Heart left ventricle (tissue), 16 donors: ENCODE data around the gene SNX18. TPM values are rescaled to one million over a fixed set of nuclear protein-coding genes. Genes with fewer than 3 reads are reported as not detected.

Experiments used
- ATAC-seq, 4 donors: fragments of 200-7000 bp; cut with Tn5 transposase; one replicate each; pipeline ENCODE4 v1.9.1; 2020 to 2022; ENCODE audit warnings: moderate library complexity in 4 of 4, mild to moderate bottlenecking in 3 of 4, moderate number of reproducible peaks in 1 of 4
- DNase-seq, 5 donors: peaks; one replicate each; pipeline ENCODE4 v3.0.0-alpha.2; 2020
- H3K27ac ChIP-seq, 12 donors: fragments of 200-600 bp; sonication (generic) in 4 of 12; one replicate each; pipeline versions ENCODE4 v1.5.0 to v1.8.0; 2016 to 2022; ENCODE audit warnings: mild to moderate bottlenecking in 2 of 12
- H3K27me3 ChIP-seq, 9 donors: fragments of 200-600 bp; sonication (generic) in 2 of 9; one replicate each; pipeline versions ENCODE4 v1.5.1 to v1.8.0; 2016 to 2022; ENCODE audit warnings: mild to moderate bottlenecking in 3 of 9
- H3K36me3 ChIP-seq, 9 donors: fragments of 200-600 bp; sonication (generic) in 2 of 9; one replicate each; pipeline versions ENCODE4 v1.5.0 to v1.8.0; 2018 to 2022; ENCODE audit warnings: mild to moderate bottlenecking in 2 of 9
- H3K4me1 ChIP-seq, 12 donors: fragments of 200-600 bp; sonication (generic) in 4 of 12; one replicate each; pipeline versions ENCODE4 v1.5.0 to v1.8.0; 2016 to 2022; ENCODE audit warnings: mild to moderate bottlenecking in 3 of 12
- H3K4me3 ChIP-seq, 12 donors: fragments of 200-600 bp; sonication (generic) in 4 of 12; one replicate each; pipeline versions ENCODE4 v1.5.0 to v1.8.0; 2017 to 2022; ENCODE audit warnings: mild to moderate bottlenecking in 9 of 12, moderate library complexity in 4 of 12
- H3K9me3 ChIP-seq, 12 donors: fragments of 200-600 bp; sonication (generic) in 4 of 12; one replicate each; pipeline versions ENCODE4 v1.5.0 to v1.8.0; 2016 to 2022; ENCODE audit warnings: mild to moderate bottlenecking in 1 of 12
- POLR2A ChIP-seq, 2 donors: fragments of 450-650 bp; IDR thresholded peaks; one replicate each; pipeline ENCODE4 v1.6.1; 2017; ENCODE audit warnings: antibody characterized with exemption in 2 of 2, mild to moderate bottlenecking in 2 of 2, moderate library complexity in 2 of 2
- WGBS, 4 donors: extraction: QIAGEN DNeasy Blood & Tissue Kit in 2 of 4; methylation state at CpG; one replicate each; pipeline versions ENCODE4 v1.1.5 to v1.1.7; 2013 to 2018; 5-methylcytosine and 5-hydroxymethylcytosine counted together
- intact Hi-C, 10 donors: fragments of 100-400 bp; cut with DNase I; formaldehyde crosslinking; loops; one replicate each; pipeline versions ENCODE4 v1.11.1 to v1.14.2; 2022
- polyA plus RNA-seq, 2 donors: library from polyadenylated mRNA; stranded (reverse); fragments of 200-250 nt; gene quantifications; one replicate each; pipeline ENCODE4 v1.2.3, GENCODE V29; 2013
- total RNA-seq, 9 donors: library from RNA; depleted of rRNA in 2 of 9; stranded (reverse); fragments of >200 nt in 2 of 9; fragmentation: NEBNext Ultra II Directional in 3 of 9; extraction: Animal tissue kit (Norgen Biotek cat#: 25700) in 3 of 9; gene quantifications; one replicate each; pipeline versions ENCODE4 v1.1.0 to v1.2.4, GENCODE V29; 2016 to 2023
- TF ChIP-seq, protein P1 (sequence below), 12 donors: fragments of 200-600 bp; sonication (generic) in 4 of 12; IDR thresholded peaks; one replicate each; pipeline versions ENCODE4 v1.5.0 to v1.8.0; 2018 to 2022; ENCODE audit warnings: antibody characterized with exemption in 12 of 12, mild to moderate bottlenecking in 5 of 12
- donor health status: ischemic (EF 13 %, LVEDD 7.1; RV severe dilation, severe dysfunction).
- donor health status: healthy with polysubstance abuse.
- donor health status: DM: no; HTN: yes; CAD: no.
- donor health status: DM: no; HTN: no; CAD: no.
- donor health status: ischemic (EF 25% LVEDD 6.9; RV normal size, moderate dysfunction).
- donor health status: ischemic (EF 25% LVEDD 5.7; RV mildly dilated, moderate dysfunction).
- donor health status: healthy.
- donor health status: DM: yes; HTN: yes; CAD: no.
- donor health status: ischemic (EF 35%, LVEDD 5.7; RV mildly dilated, moderate dysfunction).
- donor health status: nonischemic (EF 11% LVEDD 7.7; RV severe dilation, severe dysfunction).
- donor health status: DM: yes; HTN: yes; CAD: no.
- donor health status: PGD.
- donor health status: ischemic (EF 29% LVEDD 5.4; RV normal size, mild dysfunction).
- donor health status: nonischemic (EF 23%, LVEDD 6.1; RV moderate dilation, normal function).

Gene SNX18
- total and polyA plus RNA-seq, 11 donors = 4.1 to 39.6 (median 23.1) TPM

- ATAC-seq (no peak), DNase-seq (no peak)
- H3K4me1 ChIP-seq = peaks cover 0 to 8% (median 0%) of the 10 kb centered on the region in 12 donors
- peaks cover 0 to 5% (median 0%) of the 10 kb centered on the region in 12 donors for H3K9me3 ChIP-seq
- H3K27me3 ChIP-seq = no peaks in the 10 kb centered on the region
- 95 to 100% (median 99%) methylated on average over 1 of the region's 1 CpG for WGBS, 4 donors
- no peak overlapping the region for H3K4me3 ChIP-seq
- intact Hi-C loops = no loop called here
- H3K27ac ChIP-seq = no peak overlapping the region
- TF ChIP-seq, protein P1, sequence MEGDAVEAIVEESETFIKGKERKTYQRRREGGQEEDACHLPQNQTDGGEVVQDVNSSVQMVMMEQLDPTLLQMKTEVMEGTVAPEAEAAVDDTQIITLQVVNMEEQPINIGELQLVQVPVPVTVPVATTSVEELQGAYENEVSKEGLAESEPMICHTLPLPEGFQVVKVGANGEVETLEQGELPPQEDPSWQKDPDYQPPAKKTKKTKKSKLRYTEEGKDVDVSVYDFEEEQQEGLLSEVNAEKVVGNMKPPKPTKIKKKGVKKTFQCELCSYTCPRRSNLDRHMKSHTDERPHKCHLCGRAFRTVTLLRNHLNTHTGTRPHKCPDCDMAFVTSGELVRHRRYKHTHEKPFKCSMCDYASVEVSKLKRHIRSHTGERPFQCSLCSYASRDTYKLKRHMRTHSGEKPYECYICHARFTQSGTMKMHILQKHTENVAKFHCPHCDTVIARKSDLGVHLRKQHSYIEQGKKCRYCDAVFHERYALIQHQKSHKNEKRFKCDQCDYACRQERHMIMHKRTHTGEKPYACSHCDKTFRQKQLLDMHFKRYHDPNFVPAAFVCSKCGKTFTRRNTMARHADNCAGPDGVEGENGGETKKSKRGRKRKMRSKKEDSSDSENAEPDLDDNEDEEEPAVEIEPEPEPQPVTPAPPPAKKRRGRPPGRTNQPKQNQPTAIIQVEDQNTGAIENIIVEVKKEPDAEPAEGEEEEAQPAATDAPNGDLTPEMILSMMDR (IDR thresholded peaks at IDR 0.05) = no peak
- no peak for TF ChIP-seq POLR2A (IDR thresholded peaks at IDR 0.05)
- H3K36me3 ChIP-seq = no peaks in the 10 kb centered on the region
Observed at GRCh38 chr5:54563083-54563761, 45.7 kb downstream of the SNX18 start.

DNA sequence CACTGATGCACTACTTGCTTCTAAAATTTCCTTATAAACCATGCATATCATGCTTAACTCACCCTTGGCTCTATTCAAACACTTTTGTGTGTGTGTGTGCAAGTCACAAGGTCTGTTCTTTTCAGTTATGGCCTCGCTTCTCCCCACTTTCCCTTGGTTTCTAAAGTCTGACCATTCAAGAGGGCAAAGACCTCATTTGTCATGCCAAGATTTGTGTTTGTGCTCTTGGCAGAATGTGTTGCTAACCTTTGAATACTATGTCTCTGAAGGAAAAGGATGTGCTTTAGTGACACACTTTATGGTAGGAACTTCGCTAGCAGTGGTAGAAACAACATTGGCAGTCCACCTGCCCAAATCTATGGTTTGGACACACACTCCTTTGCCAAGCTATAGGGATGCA lies 50.4 kb downstream of the SNX18 start:
- ATAC-seq (no peak), DNase-seq (no peak)
- Histone ChIP-seq H3K27ac (no peak overlapping the region), H3K4me1 (peaks cover 0 to 18% (median 9%) of the 10 kb centered on the region in 12 donors), H3K36me3 (no peaks in the 10 kb centered on the region), H3K9me3 (no peaks in the 10 kb centered on the region), H3K27me3 (no peaks in the 10 kb centered on the region), H3K4me3 (no peak overlapping the region)
- WGBS, 4 donors = 95 to 100% (median 97%) methylated on average over 2 of the region's 2 CpGs
- TF ChIP-seq, protein P1 (IDR thresholded peaks at IDR 0.05) = no peak
- no peak for TF ChIP-seq POLR2A (IDR thresholded peaks at IDR 0.05)
- intact Hi-C loops = no loop called here

GRCh38 chr5:54570916-54571315 lies 53.4 kb downstream of the SNX18 start:
- H3K36me3 ChIP-seq = no peaks in the 10 kb centered on the region
- TF ChIP-seq POLR2A (IDR thresholded peaks at IDR 0.05) = no peak
- TF ChIP-seq, protein P1 (IDR thresholded peaks at IDR 0.05) = no peak
- H3K4me1 ChIP-seq = peaks cover 0 to 18% (median 9%) of the 10 kb centered on the region in 12 donors

DNA sequence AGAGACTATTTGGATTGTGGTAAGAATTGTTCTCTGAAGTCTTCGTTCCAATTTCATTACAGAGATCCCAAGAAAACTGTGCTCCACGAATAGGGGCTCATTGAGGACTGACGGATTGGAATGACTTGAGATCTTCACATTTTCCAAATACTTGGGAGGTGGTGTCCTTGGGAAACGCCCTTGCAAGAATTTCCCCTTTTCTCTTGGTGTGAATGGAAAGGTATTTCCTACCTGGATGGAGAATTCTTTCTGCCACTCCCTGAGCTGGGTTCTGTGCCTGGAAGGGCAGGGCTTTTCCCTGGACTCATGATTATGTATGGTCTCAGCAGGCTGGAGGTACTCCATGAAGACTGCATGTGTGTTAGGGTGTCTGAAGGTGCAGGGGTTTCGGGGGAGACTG lies 53.9 kb downstream of the SNX18 start:
- Histone ChIP-seq H3K36me3 (no peaks in the 10 kb centered on the region), H3K4me1 (peaks cover 0 to 18% (median 9%) of the 10 kb centered on the region in 12 donors), H3K27me3 (no peaks in the 10 kb centered on the region), H3K9me3 (no peaks in the 10 kb centered on the region), H3K4me3 (no peak overlapping the region), H3K27ac (peak overlapping the region in 3 of 12 donors; percentile 11 to 47 (median 27))
- TF ChIP-seq, protein P1 (IDR thresholded peaks at IDR 0.05) = no peak
- no peak for TF ChIP-seq POLR2A (IDR thresholded peaks at IDR 0.05)
- DNase-seq (no peak), ATAC-seq (no peak)
- 86 to 94% (median 90%) methylated on average over 5 of the region's 5 CpGs for WGBS, 4 donors
- intact Hi-C loops = no loop called here

More at GRCh38 chr5:54570916-54571315, 53.4 kb downstream of the SNX18 start:
- ATAC-seq (peak; percentile 28 to 72 (median 58)), DNase-seq (peak in 4 of 5 donors; percentile 19 to 45 (median 36))
- WGBS, 4 donors = 48 to 73% (median 54%) methylated on average over 5 of the region's 5 CpGs
- Histone ChIP-seq H3K27me3 (no peaks in the 10 kb centered on the region), H3K27ac (peak overlapping the region in 4 of 12 donors; percentile 11 to 47 (median 20)), H3K4me3 (no peak overlapping the region), H3K9me3 (no peaks in the 10 kb centered on the region)
- intact Hi-C loops = no loop called here
